ENCODE measurements around the gene ANKRD17.
"Not testable (repeated sequence)": the region's sequence is repeated elsewhere in the genome, so short reads cannot be mapped to it uniquely, and the experiment has no call there.

ANKRD17 gene

GRCh38 chr4:73248416-73248815 lies 10.2 kb downstream of the ANKRD17 start:
- no peak for DNase-seq (ENCODE audit: low read depth in 2 of 2)

GRCh38 chr4:73247100-73247499 lies 11.5 kb downstream of the ANKRD17 start:
- DNase-seq (ENCODE audit: low read depth in 2 of 2): no peak

GRCh38 chr4:73245955-73246354 lies 12.6 kb downstream of the ANKRD17 start:
- no peak for DNase-seq (ENCODE audit: low read depth in 2 of 2)

GRCh38 chr4:73244945-73245601 lies 13.5 kb downstream of the ANKRD17 start:
- no peak for DNase-seq (ENCODE audit: low read depth in 2 of 2)

- DNase-seq (ENCODE audit: low read depth in 2 of 2): no peak
Observed at GRCh38 chr4:73237044-73237443, 21.6 kb downstream of the ANKRD17 start.

- no peak for DNase-seq (ENCODE audit: low read depth in 2 of 2)
Observed at GRCh38 chr4:73236151-73236550, 22.4 kb downstream of the ANKRD17 start.

GRCh38 chr4:73234712-73235111 lies 23.9 kb downstream of the ANKRD17 start:
- DNase-seq (ENCODE audit: low read depth in 2 of 2): no peak

GRCh38 chr4:73231518-73232487 lies 26.8 kb downstream of the ANKRD17 start:
- DNase-seq (ENCODE audit: low read depth in 2 of 2): no peak

GRCh38 chr4:73230865-73231517 lies 27.6 kb downstream of the ANKRD17 start:
- DNase-seq (ENCODE audit: low read depth in 2 of 2): no peak

- not testable (repeated sequence) for DNase-seq (ENCODE audit: low read depth in 2 of 2)
Observed at GRCh38 chr4:73228800-73229199, 29.8 kb downstream of the ANKRD17 start.

GRCh38 chr4:73224886-73225285 lies 33.7 kb downstream of the ANKRD17 start:
- no peak for DNase-seq (ENCODE audit: low read depth in 2 of 2)

- DNase-seq (ENCODE audit: low read depth in 2 of 2): no peak
Observed at GRCh38 chr4:73223258-73223650, 35.3 kb downstream of the ANKRD17 start.

GRCh38 chr4:73222466-73223257 lies 35.9 kb downstream of the ANKRD17 start:
- peak; percentile 23 to 24 for DNase-seq (ENCODE audit: low read depth in 2 of 2)

- no peak for DNase-seq (ENCODE audit: low read depth in 2 of 2)
Observed at GRCh38 chr4:73221734-73222133, 36.9 kb downstream of the ANKRD17 start.

GRCh38 chr4:73220815-73221214 lies 37.8 kb downstream of the ANKRD17 start:
- no peak for DNase-seq (ENCODE audit: low read depth in 2 of 2)

GRCh38 chr4:73213916-73214653 lies 44.5 kb downstream of the ANKRD17 start:
- DNase-seq (ENCODE audit: low read depth in 2 of 2): no peak

- DNase-seq (ENCODE audit: low read depth in 2 of 2): no peak
Observed at GRCh38 chr4:73212982-73213730, 45.4 kb downstream of the ANKRD17 start.

GRCh38 chr4:73211968-73212367 lies 46.6 kb downstream of the ANKRD17 start:
- DNase-seq (ENCODE audit: low read depth in 2 of 2): no peak

GRCh38 chr4:73208376-73208775 lies 50.2 kb downstream of the ANKRD17 start:
- no peak for DNase-seq (ENCODE audit: low read depth in 2 of 2)

- no peak for DNase-seq (ENCODE audit: low read depth in 2 of 2)
Observed at GRCh38 chr4:73206236-73206635, 52.4 kb downstream of the ANKRD17 start.

Measured in activated CD8-positive, alpha-beta memory T cell treated with anti-CD3 and anti-CD28 coated beads for 4 hours (primary cell).